Measurements from ENCODE around the gene ACTRT2.

GRCh38 chr1:3067301-3067670 is 46.0 kb downstream of the ACTRT2 start:
- TF ChIP-seq POLR2A (IDR thresholded peaks at IDR 0.05) (no peak), CTCF (IDR thresholded peaks at IDR 0.05 in 8 of 11, conservative IDR thresholded peaks at IDR 0.05 in 3 of 11) (no peak)
